ENCODE measurements around the gene FRMD7.
"Not testable (repeated sequence)": the region's sequence is repeated elsewhere in the genome, so short reads cannot be mapped to it uniquely, and the experiment has no call there.

The FRMD7 gene, protein sequence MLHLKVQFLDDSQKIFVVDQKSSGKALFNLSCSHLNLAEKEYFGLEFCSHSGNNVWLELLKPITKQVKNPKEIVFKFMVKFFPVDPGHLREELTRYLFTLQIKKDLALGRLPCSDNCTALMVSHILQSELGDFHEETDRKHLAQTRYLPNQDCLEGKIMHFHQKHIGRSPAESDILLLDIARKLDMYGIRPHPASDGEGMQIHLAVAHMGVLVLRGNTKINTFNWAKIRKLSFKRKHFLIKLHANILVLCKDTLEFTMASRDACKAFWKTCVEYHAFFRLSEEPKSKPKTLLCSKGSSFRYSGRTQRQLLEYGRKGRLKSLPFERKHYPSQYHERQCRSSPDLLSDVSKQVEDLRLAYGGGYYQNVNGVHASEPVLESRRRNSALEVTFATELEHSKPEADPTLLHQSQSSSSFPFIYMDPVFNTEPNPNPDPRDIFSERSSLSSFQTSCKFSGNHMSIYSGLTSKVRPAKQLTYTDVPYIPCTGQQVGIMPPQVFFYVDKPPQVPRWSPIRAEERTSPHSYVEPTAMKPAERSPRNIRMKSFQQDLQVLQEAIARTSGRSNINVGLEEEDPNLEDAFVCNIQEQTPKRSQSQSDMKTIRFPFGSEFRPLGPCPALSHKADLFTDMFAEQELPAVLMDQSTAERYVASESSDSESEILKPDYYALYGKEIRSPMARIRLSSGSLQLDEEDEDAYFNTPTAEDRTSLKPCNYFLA

DNA sequence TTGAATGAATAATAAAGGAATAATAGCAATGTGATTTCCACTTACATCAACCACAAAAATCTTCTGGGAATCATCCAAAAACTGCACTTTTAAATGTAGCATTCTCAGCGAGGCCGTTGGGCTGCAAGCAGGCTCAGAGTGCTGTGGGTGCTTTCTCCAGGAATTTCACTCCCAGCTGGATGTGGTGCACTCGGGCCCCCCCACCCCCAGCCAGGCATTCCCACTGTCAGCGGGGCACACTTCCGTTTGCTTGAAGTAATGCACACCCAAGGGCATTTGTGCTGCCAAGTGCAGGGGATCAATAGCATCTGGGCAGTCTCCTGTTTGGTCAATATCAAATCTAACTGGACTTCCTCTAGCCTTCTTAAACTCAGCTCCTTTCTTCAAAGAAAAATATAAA lies at the start of gene FRMD7:
Gene FRMD7 (minus strand): TSS at position 278 of the 400 bp plus-strand sequence. CDS start 176 bp downstream, at position 102.
- peak; percentile 51 for DNase-seq

DNA sequence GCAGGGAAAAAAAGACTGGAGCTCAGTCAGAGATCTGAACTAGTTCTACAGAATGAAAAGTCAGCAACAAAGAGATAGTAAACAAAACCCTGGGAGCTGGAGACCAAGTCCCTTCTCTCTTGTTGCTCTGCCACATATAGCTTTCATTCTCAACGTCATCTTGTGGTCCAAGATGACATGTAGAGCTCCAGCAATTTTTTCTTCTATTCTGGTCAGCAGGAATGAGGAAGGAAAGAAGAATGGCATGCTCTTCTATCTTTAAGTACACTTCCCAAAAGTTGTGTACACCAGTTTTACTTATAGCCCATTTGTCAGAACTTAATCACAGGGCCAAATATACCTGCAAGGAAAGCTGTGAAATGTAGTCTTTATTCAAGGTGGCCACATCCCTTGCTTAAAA lies 45.8 kb upstream of the FRMD7 start:
- DNase-seq, result no peak

DNA sequence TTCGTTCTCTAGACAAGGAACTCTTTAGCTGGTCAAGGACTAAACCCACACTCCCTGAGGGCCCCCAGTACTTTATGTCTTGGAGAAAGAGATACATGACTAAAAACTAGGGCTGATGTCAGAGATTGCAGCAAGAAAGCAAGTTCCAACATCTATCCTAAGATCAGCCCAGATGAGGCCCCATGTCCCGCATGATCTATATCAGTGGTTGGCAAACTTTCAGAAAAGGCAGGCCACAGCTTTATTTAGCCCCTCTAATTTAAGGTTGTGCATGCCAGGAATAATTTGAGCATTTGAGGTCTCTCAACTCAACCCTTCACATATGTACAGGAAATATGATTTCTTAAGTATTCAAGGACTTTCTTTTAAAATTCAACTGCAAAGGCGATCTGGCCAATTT lies 44.1 kb upstream of the FRMD7 start:
- peak; percentile 72 for DNase-seq

DNA sequence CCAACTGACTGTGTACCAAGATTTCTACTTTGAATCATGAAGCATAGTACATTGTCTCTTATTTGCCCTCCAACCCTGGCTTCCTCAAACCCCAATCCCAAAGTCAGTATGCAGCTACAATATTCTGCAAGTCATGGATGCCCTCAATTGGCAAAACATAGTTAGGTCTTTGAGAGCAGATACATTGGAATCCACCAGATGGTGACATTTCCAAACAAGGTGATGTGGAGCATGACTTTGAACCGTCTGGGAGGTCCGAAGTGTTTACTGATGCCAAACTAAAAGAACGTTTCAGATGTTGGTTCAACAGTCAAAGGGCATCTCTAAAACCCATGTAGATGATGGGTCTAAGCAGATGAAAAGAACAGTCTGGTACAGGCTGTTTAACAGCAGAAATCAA lies 43.7 kb upstream of the FRMD7 start:
- no peak for DNase-seq

DNA sequence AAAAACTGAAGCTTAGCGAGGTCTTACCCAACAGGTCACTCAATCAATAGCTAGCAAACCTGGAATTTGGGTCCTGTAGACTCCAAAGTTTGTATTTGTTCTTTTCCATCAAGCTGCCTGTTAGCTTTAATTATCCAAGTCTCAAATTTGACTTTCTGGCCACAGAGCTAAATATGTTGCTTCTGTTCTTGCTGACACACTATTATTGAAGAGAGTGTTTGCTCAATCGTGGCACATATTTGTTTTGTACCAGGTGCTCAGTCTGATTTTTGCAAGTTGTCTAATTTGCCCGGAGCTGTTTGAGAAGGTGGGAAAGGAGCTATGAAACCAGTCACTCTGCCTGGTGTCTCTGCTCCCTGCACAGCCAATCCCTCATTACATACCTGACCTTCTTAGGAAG lies 41.7 kb upstream of the FRMD7 start:
- no peak for DNase-seq

DNA sequence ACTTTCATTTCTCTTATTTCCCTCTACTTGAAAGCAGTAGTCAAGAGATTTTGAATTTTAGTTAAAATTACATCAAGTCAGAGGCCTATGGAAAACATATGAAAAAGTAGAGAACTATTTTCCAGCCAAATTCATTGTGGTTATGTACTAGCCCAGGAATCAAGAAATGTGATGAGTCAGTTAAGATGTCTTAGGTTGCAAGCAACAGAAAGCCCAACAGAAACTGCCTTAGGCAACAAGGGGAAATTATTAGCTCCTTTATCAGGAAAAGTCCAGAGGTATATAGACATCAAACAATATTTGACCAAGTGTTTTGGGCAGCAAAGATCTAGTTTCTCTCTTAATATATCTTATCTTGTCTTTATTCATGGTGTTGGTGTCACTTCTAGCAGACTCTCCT lies 37.8 kb upstream of the FRMD7 start:
- DNase-seq, result peak; percentile 4

DNA sequence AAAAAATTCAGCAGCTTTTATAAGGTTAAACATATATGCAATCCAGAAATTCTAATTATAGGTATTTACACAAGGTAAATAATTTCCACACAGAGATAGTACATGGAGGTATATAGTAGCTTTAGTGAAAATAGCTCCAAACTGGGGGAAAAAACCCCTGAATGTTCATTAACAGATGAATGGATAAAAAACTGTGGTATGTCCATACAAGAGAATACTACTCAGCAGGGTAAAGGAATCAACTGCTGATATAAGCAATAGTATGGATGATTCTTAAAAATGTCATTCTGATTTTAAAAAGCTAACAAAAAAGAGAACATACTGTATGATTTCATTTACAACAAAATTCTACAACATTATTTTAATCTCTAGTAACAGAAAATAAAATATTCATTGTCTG lies 37.2 kb upstream of the FRMD7 start:
- no peak for DNase-seq

DNA sequence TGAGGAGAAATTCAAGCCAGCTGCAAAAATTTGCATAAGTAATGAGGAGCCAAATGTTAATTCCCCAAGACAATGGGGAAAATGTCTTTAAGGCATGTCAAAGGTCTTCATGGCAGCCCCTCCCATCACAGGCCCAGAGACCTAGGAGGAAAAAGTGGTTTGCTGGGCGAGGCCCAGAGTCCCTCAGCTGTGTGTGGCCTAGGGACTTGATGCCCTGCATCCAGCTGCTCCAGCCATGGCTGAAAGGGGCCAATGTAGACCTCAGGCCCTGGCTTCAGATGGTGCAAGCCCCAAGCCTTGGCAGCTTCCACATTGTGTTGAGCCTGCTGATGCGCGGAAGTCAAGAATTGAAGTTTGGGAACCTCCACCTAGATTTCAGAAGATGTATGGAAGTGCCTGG lies 35.3 kb upstream of the FRMD7 start:
- not testable (repeated sequence) for DNase-seq

DNA sequence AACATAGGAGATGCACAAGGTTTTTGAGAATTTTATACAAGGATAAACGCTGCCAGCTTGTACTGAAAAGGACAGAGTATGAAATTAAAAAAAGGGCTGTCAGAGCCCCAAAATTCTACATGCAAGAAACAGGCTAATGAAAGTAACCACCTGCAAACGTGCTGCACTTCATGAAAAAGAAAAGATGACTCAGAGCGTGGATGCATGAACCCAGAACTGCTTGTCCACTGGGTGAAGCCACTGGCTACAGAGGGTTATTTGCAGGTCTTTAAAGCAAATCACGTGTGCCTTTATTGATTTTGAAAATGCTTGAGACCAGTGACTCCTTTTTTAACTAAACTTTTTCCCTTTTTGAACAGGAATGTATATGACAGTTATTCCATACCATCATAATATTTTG lies 25.3 kb upstream of the FRMD7 start:
- no peak for DNase-seq

DNA sequence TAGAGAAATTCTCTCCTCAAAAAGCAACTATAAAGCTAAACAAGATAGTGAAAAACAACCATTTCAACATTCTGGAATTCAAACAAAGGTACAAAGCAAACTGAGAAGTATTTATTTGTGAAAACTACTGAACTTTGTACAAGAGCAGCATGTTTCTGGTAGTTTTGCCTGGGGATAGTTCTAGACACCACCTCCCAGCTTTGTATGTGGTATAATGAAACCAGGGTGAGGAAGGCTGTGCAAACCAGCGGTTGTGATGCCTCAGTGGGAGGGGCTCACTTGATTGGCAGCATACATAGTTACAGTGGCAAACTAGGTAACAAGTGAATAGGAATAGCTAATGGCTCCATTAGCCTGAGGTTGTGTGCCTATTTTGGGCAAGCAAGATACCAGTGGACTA lies 18.6 kb upstream of the FRMD7 start:
- no peak for DNase-seq

DNA sequence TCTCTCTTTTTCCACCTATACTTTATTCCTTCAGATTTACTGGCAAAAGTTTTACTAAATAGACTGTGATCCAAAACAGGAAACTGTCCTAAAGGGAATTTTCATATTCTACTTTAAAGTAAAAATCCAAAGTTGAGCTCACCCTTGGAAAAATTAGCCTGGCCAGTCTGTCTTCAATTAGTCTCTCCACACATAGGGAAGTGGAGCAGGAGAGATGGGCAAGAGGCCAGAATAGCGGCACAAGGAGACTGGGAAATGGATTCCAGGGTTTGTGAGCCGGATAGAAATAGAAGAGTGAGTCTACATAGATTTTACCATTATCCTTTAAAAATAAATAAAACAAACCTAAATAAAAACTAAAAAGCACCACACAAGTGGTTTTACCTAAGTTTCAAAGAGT lies 16.2 kb upstream of the FRMD7 start:
- DNase-seq, result peak; percentile 4

DNA sequence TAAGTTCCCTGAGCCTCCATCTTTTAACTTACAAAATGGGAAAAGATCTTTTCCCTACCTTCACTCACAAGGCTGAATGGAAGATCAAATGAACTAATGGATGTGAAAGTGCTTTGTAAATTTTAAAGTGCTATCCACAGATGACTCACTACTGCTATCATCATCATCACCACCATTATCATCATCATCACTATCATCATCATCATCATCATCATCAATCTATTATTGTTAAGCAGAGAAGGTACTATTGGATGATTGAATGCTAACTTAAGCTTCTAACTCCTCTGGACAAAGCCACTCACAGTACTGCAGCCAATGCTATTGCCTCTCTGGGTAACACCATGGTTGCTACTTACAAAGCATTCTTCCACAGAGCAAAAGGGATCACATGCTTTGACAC lies 1.9 kb downstream of the FRMD7 start:
- no peak for DNase-seq

DNA sequence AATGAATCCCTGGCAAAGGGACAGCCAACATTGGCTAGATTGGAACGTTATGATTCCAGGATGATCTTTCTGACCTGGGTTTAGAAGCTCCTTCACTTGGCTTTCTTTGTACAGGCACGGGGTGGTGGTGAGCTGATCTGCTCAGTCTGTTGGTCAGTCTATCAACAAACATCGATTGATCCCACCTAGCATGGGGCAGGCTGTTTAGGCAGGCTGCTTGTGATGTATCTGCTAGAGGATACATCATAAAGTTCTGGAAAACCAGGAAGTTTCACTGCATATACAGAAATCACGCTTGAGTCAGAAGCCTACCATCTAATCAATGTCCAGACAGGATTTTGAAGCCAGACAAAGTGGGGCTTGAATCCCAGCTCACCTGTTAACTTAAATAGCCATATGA lies 6.9 kb downstream of the FRMD7 start:
- no peak for DNase-seq

DNA sequence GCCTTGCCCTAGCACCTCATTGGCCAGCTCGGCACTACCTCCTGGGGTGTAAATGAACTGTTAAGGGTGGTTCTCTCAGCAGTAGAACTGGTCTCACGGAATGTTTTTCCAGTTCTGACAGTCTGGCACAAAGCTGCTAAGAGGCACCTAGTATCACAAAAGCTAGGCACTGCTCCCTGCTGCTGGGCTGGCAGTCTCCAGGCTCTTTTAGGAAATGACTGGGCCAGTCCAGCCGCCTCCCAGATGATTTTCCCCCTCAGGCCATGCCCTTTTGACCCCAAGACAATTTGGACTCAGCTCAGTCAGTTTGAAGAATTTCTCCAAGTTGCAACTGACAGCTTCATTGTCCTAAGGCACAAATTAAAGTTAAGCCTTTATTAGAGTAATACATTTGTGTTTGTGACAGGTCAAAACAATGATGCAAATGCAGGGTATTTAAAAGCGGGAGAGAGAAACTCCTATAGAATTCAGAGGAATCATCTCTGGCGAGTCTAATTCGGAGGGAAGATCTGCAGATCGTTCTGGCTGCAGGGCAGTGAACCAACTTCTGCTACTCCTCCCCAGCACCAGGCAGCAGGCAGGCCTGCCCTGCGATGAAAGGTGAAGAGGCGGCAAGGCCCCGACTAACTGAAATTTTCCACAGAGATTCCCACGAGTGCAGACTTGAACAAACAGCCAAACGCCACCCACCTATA lies 7.9 kb downstream of the FRMD7 start:
- DNase-seq, result no peak

DNA sequence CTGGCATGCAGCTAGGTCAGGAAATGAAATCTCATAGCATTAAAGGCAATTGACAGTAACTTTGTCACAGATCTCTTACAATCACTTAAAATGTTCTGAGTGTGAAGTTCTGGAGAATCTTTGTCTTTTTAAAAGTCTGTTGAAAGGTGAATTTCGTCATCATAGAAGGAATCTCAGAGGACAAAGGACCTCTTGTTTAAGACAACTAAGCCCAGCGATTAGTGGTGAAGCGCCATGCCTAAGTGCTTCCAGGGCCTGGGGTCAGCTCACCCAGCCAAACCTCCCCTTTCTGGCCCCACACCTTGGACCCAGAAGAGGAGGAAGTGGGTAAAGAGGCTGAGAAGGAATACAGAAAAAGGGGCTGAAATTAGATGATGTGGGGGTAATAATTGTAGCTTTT lies 8.5 kb downstream of the FRMD7 start:
- no peak for DNase-seq

DNA sequence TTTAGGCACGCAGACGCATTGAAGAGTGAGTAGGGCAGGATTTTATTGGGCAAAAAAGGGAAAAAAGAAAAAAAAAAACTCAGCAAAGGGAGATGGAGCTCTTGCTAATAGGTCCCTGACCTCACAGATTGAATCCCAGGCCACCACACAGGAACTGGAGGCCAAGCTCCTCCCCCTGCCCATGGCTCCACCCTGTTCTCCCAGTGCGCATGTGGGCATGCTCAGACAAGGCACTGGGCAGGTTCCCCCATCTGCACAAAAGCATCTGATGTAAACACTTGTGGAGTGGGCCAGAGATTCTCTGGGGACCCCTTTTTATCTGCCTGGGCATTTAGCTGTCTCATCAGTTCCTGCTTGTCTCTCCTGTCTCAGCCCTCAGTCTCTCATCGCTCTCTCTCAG lies 9.5 kb downstream of the FRMD7 start:
- DNase-seq, result no peak

DNA sequence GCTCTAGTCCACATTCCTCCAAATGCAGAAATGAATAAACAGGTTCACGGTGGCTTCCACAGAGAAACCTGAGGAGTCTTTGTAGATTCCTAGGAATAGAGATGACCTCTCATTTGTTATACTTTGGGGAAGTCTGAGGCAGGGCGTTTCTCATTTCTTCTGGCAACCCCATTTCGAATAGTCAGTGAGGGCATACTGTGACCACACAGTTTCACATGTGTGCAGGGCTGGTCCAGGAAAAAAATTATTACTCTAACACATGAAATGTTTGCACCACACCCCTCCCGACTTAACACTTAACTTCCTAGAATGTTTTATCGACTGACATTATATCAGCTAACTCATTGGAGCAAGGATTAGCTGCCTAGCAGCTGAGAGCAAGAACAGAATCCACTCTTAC lies 12.0 kb downstream of the FRMD7 start:
- no peak for DNase-seq

DNA sequence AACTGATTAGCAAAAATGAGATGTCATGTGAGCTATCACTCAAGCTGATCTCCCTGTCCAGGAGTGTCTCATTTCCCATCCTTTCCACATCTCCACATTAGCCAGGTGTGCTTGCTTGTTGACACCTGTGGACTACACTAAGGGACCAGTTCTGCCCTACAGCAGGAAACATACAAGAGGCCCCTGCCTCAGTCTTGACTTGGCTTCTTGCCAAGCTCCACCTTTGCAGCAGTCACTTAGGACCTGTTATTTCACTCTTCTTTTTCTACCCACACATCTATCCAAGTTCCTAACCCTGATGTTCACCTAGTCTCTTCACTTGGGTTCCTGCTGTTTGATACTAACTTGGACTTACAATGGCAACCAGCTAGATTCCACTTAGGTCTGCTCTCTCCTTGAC lies 13.2 kb downstream of the FRMD7 start:
- no peak for DNase-seq

DNA sequence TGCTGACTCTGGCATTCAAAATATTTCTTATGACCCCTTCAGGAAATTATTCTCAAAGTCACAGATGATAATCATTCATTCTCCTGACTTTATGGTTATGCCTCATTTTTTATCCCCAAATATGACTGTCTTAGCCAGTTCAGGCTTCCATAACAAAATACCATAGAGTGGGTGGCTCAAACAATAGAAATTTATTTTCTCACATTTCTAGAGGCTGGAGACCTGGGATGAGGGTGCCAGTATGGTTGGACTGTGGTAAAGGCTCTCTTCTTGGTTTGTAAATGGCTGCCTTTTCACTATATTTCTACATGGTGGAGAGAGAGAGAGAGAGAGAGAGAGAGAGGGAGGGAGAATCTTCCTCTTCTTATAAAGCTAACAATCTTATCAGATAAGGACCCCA lies 20.5 kb downstream of the FRMD7 start:
- no peak for DNase-seq

DNA sequence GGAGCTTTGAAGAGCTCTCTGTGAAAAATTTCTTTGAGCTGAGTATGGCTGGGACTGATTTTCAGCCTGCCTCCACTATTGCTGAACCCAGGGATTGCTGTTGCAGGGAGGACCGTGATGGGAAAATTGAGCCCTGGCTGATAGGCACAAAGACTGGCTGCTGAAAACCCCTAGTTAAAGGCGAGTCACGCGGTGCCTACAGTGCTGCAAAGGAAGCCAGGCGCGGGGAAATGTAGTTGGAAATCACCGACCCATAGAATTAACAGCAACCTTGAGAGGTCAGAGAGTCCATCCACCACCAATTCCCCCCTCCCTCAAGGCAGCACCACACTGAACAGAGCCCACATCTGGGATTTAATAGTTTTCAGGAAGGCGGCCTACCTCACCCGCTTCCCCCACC lies 26.0 kb downstream of the FRMD7 start:
- no peak for DNase-seq

DNA sequence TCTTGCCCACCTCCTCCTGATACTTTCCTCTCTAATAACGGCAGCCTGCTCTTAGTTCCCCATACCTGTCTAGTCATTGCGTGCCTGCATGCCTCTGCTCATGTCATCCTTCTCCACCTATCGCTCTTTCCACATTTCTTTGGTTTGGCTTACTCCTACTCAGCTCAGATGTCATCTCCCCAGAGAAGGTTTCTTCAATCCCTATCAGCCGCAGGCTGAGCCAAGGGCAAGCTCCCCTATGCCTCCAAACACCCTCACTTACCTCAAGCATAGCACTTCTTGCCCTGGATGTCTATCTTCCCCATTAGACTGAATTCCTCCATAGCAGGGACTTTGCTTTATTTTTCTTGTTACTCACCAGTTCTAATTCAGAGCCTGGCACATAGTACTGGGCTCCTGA lies 26.6 kb downstream of the FRMD7 start:
- no peak for DNase-seq

DNA sequence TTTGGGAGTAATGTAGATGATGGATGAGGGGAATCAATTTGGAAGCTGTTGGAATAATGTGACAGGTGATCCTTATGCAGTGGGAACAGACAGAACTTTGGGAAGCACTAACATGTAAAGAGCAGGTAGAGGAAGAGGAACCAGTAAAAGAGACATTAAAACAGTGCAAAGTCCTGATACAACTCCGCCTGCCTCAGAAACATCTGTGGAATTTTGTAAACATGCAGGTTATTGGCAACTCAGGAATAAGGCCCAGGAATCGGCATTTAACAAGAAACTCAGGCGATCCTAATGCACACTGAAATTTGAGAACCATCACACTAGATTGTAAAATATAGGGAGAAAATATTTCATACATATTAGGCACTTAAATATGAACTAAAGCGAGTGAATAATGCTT lies 29.1 kb downstream of the FRMD7 start:
- DNase-seq, result not testable (repeated sequence)

DNA sequence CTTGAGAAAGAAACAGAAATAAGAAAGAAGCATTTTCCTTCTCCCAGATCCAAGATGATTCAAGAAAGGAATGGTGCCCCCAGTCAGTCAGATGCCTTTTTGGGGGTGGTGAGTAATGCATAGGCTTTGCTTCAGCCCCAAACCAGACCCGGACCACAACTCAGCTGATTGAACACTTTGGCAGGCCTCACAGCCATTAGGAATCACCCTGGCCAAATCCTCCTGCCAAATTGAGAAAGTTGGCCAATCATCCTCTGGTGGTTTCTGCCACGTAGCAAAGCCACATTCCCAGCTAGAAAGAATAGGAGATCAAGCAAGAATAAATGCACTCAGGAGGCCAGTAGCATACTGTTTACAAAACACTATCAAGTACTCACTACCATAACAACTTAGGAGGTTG lies 33.7 kb downstream of the FRMD7 start:
- DNase-seq, result peak; percentile 41

DNA sequence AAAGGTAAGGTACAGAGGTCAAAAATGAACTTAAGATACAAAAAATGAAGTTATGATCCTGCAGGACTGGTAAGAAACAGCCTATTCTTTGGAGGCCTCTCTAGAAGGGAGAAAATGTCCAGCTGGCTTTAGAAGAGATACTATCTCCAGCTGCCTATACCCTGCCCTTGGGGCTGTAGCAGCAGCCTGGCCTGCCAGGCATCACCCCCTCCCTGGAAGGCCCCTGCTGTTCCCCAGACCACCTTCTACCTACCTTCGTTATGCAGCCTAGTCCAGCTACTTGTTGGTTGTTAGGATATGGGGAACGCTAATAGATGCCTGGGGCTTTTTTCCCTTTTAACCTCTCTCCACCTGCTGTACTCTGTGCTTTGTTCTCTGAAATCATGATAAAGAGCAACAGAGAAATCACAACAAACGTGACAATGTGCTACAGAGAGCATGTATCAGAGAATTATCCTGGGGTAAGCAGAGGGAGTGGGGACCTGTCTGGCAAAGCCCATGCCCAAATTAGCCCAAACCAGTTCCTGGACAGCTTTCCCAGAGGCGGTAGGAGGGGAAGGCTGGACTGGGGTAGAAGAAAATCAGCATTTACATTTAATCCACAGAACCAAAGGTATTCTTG lies 34.5 kb downstream of the FRMD7 start:
- DNase-seq, result no peak
